Nephron (organoid): Measurements from ENCODE around the gene WDR5.
A peak's percentile ranks its signal among the peaks of the same experiment; 100 is the strongest.

Source experiments
- H3K27ac Mint-ChIP-seq, 3 experiments: 2 replicates each; pipeline ENCODE4 v1.8.0; 2020; ENCODE audit warnings: mixed read lengths in 3 of 3, mild to moderate bottlenecking in 2 of 3, moderate library complexity in 1 of 3
- H3K27me3 Mint-ChIP-seq: 2 replicates; pipeline ENCODE4 v1.8.0; 2021; ENCODE audit warnings: low read depth, mild to moderate bottlenecking, moderate library complexity, mixed read lengths
- H3K36me3 Mint-ChIP-seq: 2 replicates; pipeline ENCODE4 v1.8.0; 2020; ENCODE audit warnings: low read depth, mixed read lengths
- H3K4me1 Mint-ChIP-seq: 2 replicates; pipeline ENCODE4 v1.8.0; 2020; ENCODE audit warnings: mixed read lengths
- H3K4me3 Mint-ChIP-seq, 3 experiments: 2 replicates each; pipeline ENCODE4 v1.8.0; 2020; ENCODE audit warnings: mild to moderate bottlenecking in 3 of 3, mixed read lengths in 3 of 3, moderate library complexity in 2 of 3
- H3K9me3 Mint-ChIP-seq: 2 replicates; pipeline ENCODE4 v1.8.0; 2020; ENCODE audit warnings: mixed read lengths
- CTCF ChIP-seq, 3 experiments: fragments of 200-600 bp; sonication (generic); IDR thresholded peaks; one replicate each; pipeline ENCODE4 v1.5.0; 2021; ENCODE audit warnings: antibody characterized with exemption in 3 of 3; ENCODE audit not compliant: unreplicated experiment in 3 of 3

WDR5 gene

DNA sequence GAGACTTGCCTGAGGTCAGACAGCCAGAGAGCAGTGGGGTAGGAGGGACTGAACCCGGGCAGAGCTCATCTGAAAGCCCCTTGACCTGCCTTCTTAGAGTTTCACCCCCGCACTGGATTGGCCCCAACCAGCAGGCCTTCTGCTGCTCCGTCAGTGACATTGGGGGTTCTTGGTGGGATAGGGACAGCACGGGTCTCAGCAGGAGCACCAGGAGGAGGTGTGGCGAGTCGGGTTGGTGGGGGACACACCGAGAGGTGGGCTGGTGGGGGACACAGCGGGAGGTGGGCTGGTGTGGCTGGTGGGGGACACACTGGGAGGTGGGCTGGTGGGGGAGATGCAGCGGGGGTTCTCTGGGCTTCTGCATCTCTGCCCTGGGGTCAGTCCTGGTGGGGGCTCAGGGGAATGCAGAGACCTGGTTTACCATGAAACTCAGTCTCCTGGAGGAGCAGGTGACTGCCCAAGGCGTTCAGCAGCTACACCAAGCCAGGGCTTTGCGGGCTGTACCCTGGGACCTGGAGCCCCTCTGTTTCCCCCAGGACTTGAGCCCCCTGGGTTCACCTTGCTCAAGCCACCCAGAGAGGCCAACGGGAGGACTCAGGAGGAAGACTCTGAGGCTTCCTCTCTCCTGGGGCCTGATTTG lies 56.5 kb downstream of the WDR5 start:
- no peaks in the 10 kb centered on the region for H3K9me3 Mint-ChIP-seq
- no peak for TF ChIP-seq CTCF (IDR thresholded peaks at IDR 0.05; ENCODE audit: unreplicated experiment in 3 of 3)
- no peak overlapping the region for H3K27ac Mint-ChIP-seq
- peaks cover 20% of the 10 kb centered on the region for H3K4me1 Mint-ChIP-seq
- H3K27me3 Mint-ChIP-seq = peaks cover 21% of the 10 kb centered on the region
- no peak overlapping the region for H3K4me3 Mint-ChIP-seq
- H3K36me3 Mint-ChIP-seq = no peaks in the 10 kb centered on the region

GRCh38 chr9:134192951-134193731 lies 57.3 kb downstream of the WDR5 start:
- Mint-ChIP-seq H3K36me3 (no peaks in the 10 kb centered on the region), H3K27me3 (peaks cover 19% of the 10 kb centered on the region), H3K4me3 (no peak overlapping the region), H3K4me1 (peaks cover 20% of the 10 kb centered on the region), H3K9me3 (no peaks in the 10 kb centered on the region), H3K27ac (no peak overlapping the region)
- no peak for TF ChIP-seq CTCF (IDR thresholded peaks at IDR 0.05; ENCODE audit: unreplicated experiment in 3 of 3)

DNA sequence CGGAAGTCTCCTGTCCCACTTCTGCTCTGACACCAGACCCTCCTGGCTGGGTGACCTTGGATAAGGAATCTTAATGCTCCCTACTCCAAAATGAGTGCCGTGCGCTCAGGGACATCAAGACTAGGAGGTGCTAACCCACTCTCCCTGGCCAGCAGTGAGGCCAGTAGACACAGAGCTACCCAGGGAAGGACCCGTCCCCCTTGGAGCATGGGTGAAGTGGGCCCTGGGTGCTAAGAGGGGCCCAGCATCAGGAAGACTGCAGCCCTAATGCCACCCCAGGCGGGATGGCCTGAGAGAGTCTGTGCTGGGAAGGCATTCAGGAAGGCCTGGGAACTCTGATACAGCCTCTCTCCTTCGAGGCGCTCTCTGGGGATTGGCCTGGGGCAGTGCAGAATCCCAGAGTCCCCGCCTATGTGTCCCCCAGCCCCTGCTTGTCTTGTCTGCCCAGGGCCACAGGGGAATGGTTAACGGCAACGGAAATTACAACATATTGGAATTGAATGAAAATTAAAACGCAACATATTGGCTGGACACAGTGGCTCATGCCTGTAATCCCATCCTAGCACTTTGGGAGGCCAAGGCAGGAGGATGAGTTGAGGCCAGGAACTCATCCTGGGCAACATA lies 58.1 kb downstream of the WDR5 start:
- H3K9me3 Mint-ChIP-seq = no peaks in the 10 kb centered on the region
- no peak overlapping the region for H3K27ac Mint-ChIP-seq
- peaks cover 14% of the 10 kb centered on the region for H3K27me3 Mint-ChIP-seq
- TF ChIP-seq CTCF (IDR thresholded peaks at IDR 0.05; ENCODE audit: unreplicated experiment in 3 of 3) = no peak
- no peak overlapping the region for H3K4me3 Mint-ChIP-seq
- H3K36me3 Mint-ChIP-seq = no peaks in the 10 kb centered on the region
- H3K4me1 Mint-ChIP-seq = peaks cover 17% of the 10 kb centered on the region

DNA sequence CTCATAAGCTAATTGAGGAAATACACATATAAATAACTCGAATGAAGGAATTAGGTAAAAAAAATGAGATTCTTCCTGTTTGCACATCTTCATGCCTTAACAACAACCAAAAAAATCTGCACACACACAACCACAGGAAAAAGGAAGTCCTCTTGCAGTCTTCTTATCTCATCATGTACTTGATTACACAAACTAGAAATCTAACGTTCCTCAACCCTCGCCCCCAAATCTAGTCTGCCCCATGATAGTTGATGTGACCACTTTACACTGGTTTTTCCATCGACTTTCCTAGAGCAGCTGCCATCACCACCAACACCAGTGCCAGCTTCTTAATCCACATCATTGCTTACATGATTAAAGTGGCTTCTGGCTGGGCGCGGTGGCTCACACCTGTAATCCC lies 59.7 kb downstream of the WDR5 start:
- peaks cover 7% of the 10 kb centered on the region for H3K27me3 Mint-ChIP-seq
- H3K27ac Mint-ChIP-seq = no peak overlapping the region
- peaks cover 3% of the 10 kb centered on the region for H3K9me3 Mint-ChIP-seq
- H3K4me1 Mint-ChIP-seq = peaks cover 6% of the 10 kb centered on the region
- no peaks in the 10 kb centered on the region for H3K36me3 Mint-ChIP-seq
- TF ChIP-seq CTCF (IDR thresholded peaks at IDR 0.05; ENCODE audit: unreplicated experiment in 3 of 3) = no peak
- no peak overlapping the region for H3K4me3 Mint-ChIP-seq

DNA sequence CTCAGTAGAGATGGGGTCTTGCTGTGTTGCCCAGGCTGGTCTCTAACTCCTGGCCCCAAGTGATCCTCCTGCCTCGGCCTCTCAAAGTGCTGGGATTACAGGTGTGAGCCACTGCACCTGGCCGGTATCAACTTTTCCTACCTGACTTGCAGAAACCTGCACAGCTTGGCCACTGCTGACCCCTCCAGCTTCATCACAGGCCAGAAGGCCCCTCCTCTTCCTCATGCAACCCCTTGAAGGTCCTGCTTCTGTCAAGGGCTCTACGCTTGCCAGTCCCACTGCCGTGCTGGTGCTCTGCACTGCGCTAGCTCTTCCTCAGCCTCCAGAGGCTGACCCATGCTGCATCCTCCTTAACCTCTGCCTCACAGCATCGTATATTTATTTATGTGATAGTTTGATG lies 61.0 kb downstream of the WDR5 start:
- H3K27me3 Mint-ChIP-seq = peaks cover 3% of the 10 kb centered on the region

More for the DNA sequence above, 61.0 kb downstream of the WDR5 start:
- Mint-ChIP-seq H3K36me3 (no peaks in the 10 kb centered on the region), H3K9me3 (peaks cover 9% of the 10 kb centered on the region), H3K27ac (peak overlapping the region in 1 of 3 experiments; percentile 61), H3K4me3 (no peak overlapping the region), H3K4me1 (peaks cover 3% of the 10 kb centered on the region)
- no peak for TF ChIP-seq CTCF (IDR thresholded peaks at IDR 0.05; ENCODE audit: unreplicated experiment in 3 of 3)
